HepG2 (cell line): ENCODE data around the gene THY1. TPM values are rescaled to one million over a fixed set of nuclear protein-coding genes. Genes with fewer than 3 reads are reported as not detected.
A peak's percentile ranks its signal among the peaks of the same experiment; 100 is the strongest.

Source experiments
- ASH2L ChIP-seq: fragments of 300-600, 200-600 bp; sonication (generic); IDR thresholded peaks from 2 replicates; pipeline ENCODE4 v1.7.0; 2017; ENCODE audit warnings: low read depth, mild to moderate bottlenecking, moderate library complexity, mixed read lengths, low read length; ENCODE audit not compliant: insufficient read length
- BHLHE40 ChIP-seq: IDR thresholded peaks from 2 replicates; pipeline ENCODE4 v1.6.1; 2011; ENCODE audit warnings: low read length, improper control_type of control experiment
- CENPT ChIP-seq: sonication (generic); formaldehyde crosslinking; IDR thresholded peaks from 2 replicates; pipeline ENCODE4 v1.8.0; 2022; ENCODE audit warnings: low read depth, mild to moderate bottlenecking, moderate library complexity, missing genetic modification reagents
- CSRNP1 ChIP-seq: sonication (generic); formaldehyde crosslinking; IDR thresholded peaks from 2 replicates; pipeline ENCODE4 v1.8.1; 2023; ENCODE audit warnings: mild to moderate bottlenecking, missing genetic modification reagents
- DMAP1 ChIP-seq: IDR thresholded peaks from 2 replicates; pipeline ENCODE4 v1.6.1; 2016
- EHMT2 ChIP-seq: fragments of 200-600 bp; sonication (generic); IDR thresholded peaks from 2 replicates; pipeline ENCODE4 v1.7.0; 2017; ENCODE audit warnings: antibody characterized with exemption, low read depth, low read length, borderline replicate concordance
- ELF3 ChIP-seq: IDR thresholded peaks from 2 replicates; pipeline ENCODE4 v1.6.1; 2016; ENCODE audit warnings: missing genetic modification reagents, missing compliant biosample characterization
- EP300 ChIP-seq, 3 experiments: sonication (generic) in 1 of 3; formaldehyde crosslinking in 1 of 3; IDR thresholded peaks; 2 replicates each; pipeline versions ENCODE4 v1.5.1 to v1.6.1; 2011 to 2020; ENCODE audit warnings: low read depth in 2 of 3, low read length in 2 of 3, borderline replicate concordance in 1 of 3, improper control_type of control experiment in 1 of 3, mild to moderate bottlenecking in 1 of 3, missing genetic modification reagents in 1 of 3, moderate library complexity in 1 of 3
- GABPA ChIP-seq, 2 experiments: IDR thresholded peaks; 2 replicates each; pipeline ENCODE4 v1.6.1; 2011 to 2016; ENCODE audit warnings: low read depth in 2 of 2, low read length in 1 of 2, missing biosample characterization in 1 of 2, missing genetic modification characterization in 1 of 2
- HNF4A ChIP-seq: sonication (generic); formaldehyde crosslinking; IDR thresholded peaks from 2 replicates; pipeline ENCODE4 v1.4.0; 2020; ENCODE audit warnings: missing genetic modification reagents
- MAFG ChIP-seq: sonication (generic); formaldehyde crosslinking; IDR thresholded peaks from 2 replicates; pipeline ENCODE4 v1.5.1; 2020; ENCODE audit warnings: mild to moderate bottlenecking, missing genetic modification reagents
- MEF2D ChIP-seq: sonication (generic); formaldehyde crosslinking; IDR thresholded peaks from 2 replicates; pipeline ENCODE4 v1.5.1; 2020; ENCODE audit warnings: mild to moderate bottlenecking, missing genetic modification reagents
- NR2F2 ChIP-seq: IDR thresholded peaks from 2 replicates; pipeline ENCODE4 v1.6.1; 2012; ENCODE audit warnings: low read depth, inconsistent platforms, borderline replicate concordance
- PBX3 ChIP-seq: sonication (generic); formaldehyde crosslinking; IDR thresholded peaks from 2 replicates; pipeline ENCODE4 v1.8.1; 2023; ENCODE audit warnings: missing genetic modification reagents, inconsistent platforms, borderline replicate concordance
- PTBP1 ChIP-seq: fragments of 200-400 bp; formaldehyde crosslinking; IDR thresholded peaks from 2 replicates; pipeline ENCODE4 v1.6.1; 2018; ENCODE audit warnings: low read length, low read depth; ENCODE audit not compliant: poor library complexity, severe bottlenecking
- SP4 ChIP-seq: sonication (generic); formaldehyde crosslinking; IDR thresholded peaks from 2 replicates; pipeline ENCODE4 v1.8.1; 2023; ENCODE audit warnings: mild to moderate bottlenecking, missing genetic modification reagents
- TCF7 ChIP-seq: sonication (generic); IDR thresholded peaks from 2 replicates; pipeline ENCODE4 v1.6.1; 2016; ENCODE audit warnings: antibody characterized with exemption, low read depth
- YY1 ChIP-seq: IDR thresholded peaks from 2 replicates; pipeline ENCODE4 v1.6.1; 2011; ENCODE audit warnings: low read length, low read depth, moderate library complexity, mild to moderate bottlenecking; ENCODE audit not compliant: insufficient read depth, insufficient replicate concordance
- ZFP37 ChIP-seq: sonication (generic); formaldehyde crosslinking; IDR thresholded peaks from 2 replicates; pipeline ENCODE4 v1.4.0; 2020; ENCODE audit warnings: missing genetic modification reagents, borderline replicate concordance
- ZNF205 ChIP-seq: IDR thresholded peaks from 2 replicates; pipeline ENCODE4 v1.6.1; 2018; ENCODE audit warnings: missing biosample characterization, missing genetic modification reagents
- ZNF33A ChIP-seq: sonication (generic); formaldehyde crosslinking; IDR thresholded peaks from 2 replicates; pipeline ENCODE4 v1.5.1; 2020; ENCODE audit warnings: missing genetic modification reagents, mild to moderate bottlenecking, moderate library complexity, borderline replicate concordance
- ZNF383 ChIP-seq: sonication (generic); formaldehyde crosslinking; IDR thresholded peaks from 2 replicates; pipeline ENCODE4 v1.4.0; 2020; ENCODE audit warnings: missing genetic modification reagents, mild to moderate bottlenecking, borderline replicate concordance
- ZNF614 ChIP-seq: IDR thresholded peaks from 2 replicates; pipeline ENCODE4 v1.6.1; 2018; ENCODE audit warnings: missing biosample characterization, missing genetic modification reagents, inconsistent platforms, borderline replicate concordance
- ZNF747 ChIP-seq: sonication (generic); formaldehyde crosslinking; IDR thresholded peaks from 2 replicates; pipeline ENCODE4 v1.8.1; 2023; ENCODE audit warnings: missing genetic modification reagents, mild to moderate bottlenecking, borderline replicate concordance
- ZNF75D ChIP-seq: sonication (generic); formaldehyde crosslinking; IDR thresholded peaks from 2 replicates; pipeline ENCODE4 v1.8.1; 2023; ENCODE audit warnings: missing genetic modification reagents, mild to moderate bottlenecking, borderline replicate concordance
- polyA plus RNA-seq, 8 experiments: library from polyadenylated mRNA; depleted of rRNA in 3 of 8; stranded (reverse) in 7 of 8; unstranded in 1 of 8; fragments of >200 nt; fragmentation: Illumina TruSeq in 4 of 8; extraction: Trizol in 4 of 8; gene quantifications; 2 replicates each; pipeline versions ENCODE4 v1.2.1 to v1.2.3, GENCODE V29; 2011 to 2016; ENCODE audit warnings: low read depth in 4 of 8, missing spikeins in 1 of 8, mixed read lengths in 1 of 8; ENCODE audit not compliant: insufficient read depth in 1 of 8
- total RNA-seq, 5 experiments: library from RNA; depleted of rRNA; stranded (reverse); fragments of >200 nt; fragmentation: Illumina TruSeq; extraction: Trizol; gene quantifications; 2 replicates each; pipeline ENCODE4 v1.2.3, GENCODE V29; 2016; ENCODE audit warnings: low read depth in 1 of 5
- TF ChIP-seq, protein P1 (sequence below): sonication (generic); formaldehyde crosslinking; IDR thresholded peaks from 2 replicates; pipeline ENCODE4 v1.5.0; 2020; ENCODE audit warnings: mild to moderate bottlenecking, missing genetic modification reagents, moderate library complexity

Gene THY1
- total and polyA plus RNA-seq, 2 of the 13 experiments (the other 11 are each of a cell fraction or from before 2014, with no cell fraction given), result not detected

- TF ChIP-seq ZNF75D (CRISPR knock-in tag) (no peak), ZNF614 (CRISPR knock-in tag) (peak; percentile 55; the same call in 1 of the 2 replicates), ZFP37 (no peak), MAFG (CRISPR knock-in tag) (no peak), ZNF747 (CRISPR knock-in tag) (no peak), DMAP1 (CRISPR knock-in tag) (peak; percentile 47; the same call in 1 of the 2 replicates), MEF2D (CRISPR knock-in tag) (0 out of 2 replicates have a peak, but pooled peaks have one; percentile 47), ZNF33A (CRISPR knock-in tag) (no peak), HNF4A (CRISPR knock-in tag) (peak; percentile 83), EP300 (IDR thresholded peaks at IDR 0.05; ENCODE audit: low read depth in 2 of 2, low read length in 2 of 2) (peak in 1 of 2 experiments; percentile 25; a peak in 1 of 4 replicates), EP300 (CRISPR knock-in tag; IDR thresholded peaks at IDR 0.05; ENCODE audit: borderline replicate concordance) (no peak), CENPT (CRISPR knock-in tag) (no peak), GABPA (IDR thresholded peaks at IDR 0.05; ENCODE audit: low read depth, low read length) (no peak), GABPA (CRISPR knock-in tag; IDR thresholded peaks at IDR 0.05; ENCODE audit: low read depth) (peak; percentile 77), SP4 (CRISPR knock-in tag) (no peak), TCF7 (no peak), ZNF205 (peak; percentile 48; the same call in 1 of the 2 replicates), PTBP1 (no peak), NR2F2 (peak; percentile 90), CSRNP1 (CRISPR knock-in tag) (no peak), YY1 (no peak), ELF3 (CRISPR knock-in tag) (peak; percentile 50; the same call in 1 of the 2 replicates), ZNF383 (CRISPR knock-in tag) (no peak), PBX3 (CRISPR knock-in tag) (no peak), EHMT2 (no peak), ASH2L (peak; percentile 38), BHLHE40 (no peak)
- TF ChIP-seq, protein P1, sequence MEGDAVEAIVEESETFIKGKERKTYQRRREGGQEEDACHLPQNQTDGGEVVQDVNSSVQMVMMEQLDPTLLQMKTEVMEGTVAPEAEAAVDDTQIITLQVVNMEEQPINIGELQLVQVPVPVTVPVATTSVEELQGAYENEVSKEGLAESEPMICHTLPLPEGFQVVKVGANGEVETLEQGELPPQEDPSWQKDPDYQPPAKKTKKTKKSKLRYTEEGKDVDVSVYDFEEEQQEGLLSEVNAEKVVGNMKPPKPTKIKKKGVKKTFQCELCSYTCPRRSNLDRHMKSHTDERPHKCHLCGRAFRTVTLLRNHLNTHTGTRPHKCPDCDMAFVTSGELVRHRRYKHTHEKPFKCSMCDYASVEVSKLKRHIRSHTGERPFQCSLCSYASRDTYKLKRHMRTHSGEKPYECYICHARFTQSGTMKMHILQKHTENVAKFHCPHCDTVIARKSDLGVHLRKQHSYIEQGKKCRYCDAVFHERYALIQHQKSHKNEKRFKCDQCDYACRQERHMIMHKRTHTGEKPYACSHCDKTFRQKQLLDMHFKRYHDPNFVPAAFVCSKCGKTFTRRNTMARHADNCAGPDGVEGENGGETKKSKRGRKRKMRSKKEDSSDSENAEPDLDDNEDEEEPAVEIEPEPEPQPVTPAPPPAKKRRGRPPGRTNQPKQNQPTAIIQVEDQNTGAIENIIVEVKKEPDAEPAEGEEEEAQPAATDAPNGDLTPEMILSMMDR (CRISPR knock-in tag), result peak; percentile 46
These were observed 52.4 kb downstream of the THY1 start (continued) for GRCh38 chr11:119370486-119371046.
